DOHH2 (cell line): ENCODE results near the gene ESRRB.

Source experiments
- H3F3A ChIP-seq: fragments of 200-600 bp; sonication (generic), shearing (Covaris generic); 2 replicates; pipeline ENCODE4 v1.6.0; 2016; ENCODE audit warnings: antibody characterized with exemption, mild to moderate bottlenecking; ENCODE audit not compliant: control insufficient read depth, insufficient read depth
- H3K27ac ChIP-seq: fragments of 200-600 bp; sonication (generic); 2 replicates; pipeline ENCODE4 v1.5.1; 2014; ENCODE audit warnings: low read depth, mild to moderate bottlenecking, low read length, moderate library complexity
- H3K27me3 ChIP-seq: fragments of 200-600 bp; sonication (generic); 2 replicates; pipeline ENCODE4 v1.6.1; 2014; ENCODE audit warnings: mild to moderate bottlenecking, low read length, mixed read lengths; ENCODE audit not compliant: control insufficient read depth
- H3K36me3 ChIP-seq: fragments of 200-600 bp; sonication (generic); 2 replicates; pipeline ENCODE4 v1.6.1; 2014; ENCODE audit warnings: mild to moderate bottlenecking, low read length, moderate library complexity, mixed read lengths; ENCODE audit not compliant: control insufficient read depth
- H3K4me1 ChIP-seq: fragments of 200-600 bp; sonication (generic); 2 replicates; pipeline ENCODE4 v1.6.1; 2014; ENCODE audit warnings: mild to moderate bottlenecking, low read length, mixed read lengths; ENCODE audit not compliant: control insufficient read depth
- H3K4me2 ChIP-seq: fragments of 200-600 bp; sonication (generic); 2 replicates; pipeline ENCODE4 v1.6.0; 2014; ENCODE audit warnings: mild to moderate bottlenecking, low read length, moderate library complexity
- H3K4me3 ChIP-seq: fragments of 200-600 bp; sonication (generic); 2 replicates; pipeline ENCODE4 v1.5.1; 2014; ENCODE audit warnings: mild to moderate bottlenecking, low read length, mixed read lengths
- H3K79me2 ChIP-seq: fragments of 200-600 bp; sonication (generic); 2 replicates; pipeline ENCODE4 v1.6.1; 2014; ENCODE audit warnings: mild to moderate bottlenecking, low read length, mixed read lengths; ENCODE audit not compliant: control insufficient read depth
- H3K9me2 ChIP-seq: fragments of 200-600 bp; sonication (generic); replicated peaks from 2 replicates; pipeline ENCODE4 v1.6.1; 2014; ENCODE audit warnings: mild to moderate bottlenecking, low read length, mixed read lengths; ENCODE audit not compliant: control insufficient read depth
- H3K9me3 ChIP-seq: fragments of 200-600 bp; sonication (generic); 2 replicates; pipeline ENCODE4 v1.6.1; 2014; ENCODE audit warnings: antibody characterized with exemption, low read length, mixed read lengths; ENCODE audit not compliant: control insufficient read depth, insufficient read depth
- H4K20me1 ChIP-seq: fragments of 200-600 bp; sonication (generic); 2 replicates; pipeline ENCODE4 v1.6.0; 2014; ENCODE audit warnings: low read depth, mild to moderate bottlenecking, antibody characterized with exemption, low read length, moderate library complexity; ENCODE audit not compliant: control insufficient read depth, insufficient read depth
- EZH2phosphoT487 ChIP-seq: fragments of 200-600 bp; sonication (generic); IDR thresholded peaks from 2 replicates; pipeline ENCODE4 v1.6.1; 2017; ENCODE audit warnings: borderline replicate concordance, mild to moderate bottlenecking, antibody characterized with exemption, low read length, moderate library complexity, mixed read lengths
- TF ChIP-seq, protein P1 (sequence below): fragments of 200-600 bp; sonication (generic); IDR thresholded peaks from one replicate; pipeline ENCODE4 v1.5.1; 2014; ENCODE audit warnings: antibody characterized with exemption, mild to moderate bottlenecking, low read depth, low read length; ENCODE audit not compliant: poor library complexity, severe bottlenecking

The ESRRB gene

DNA sequence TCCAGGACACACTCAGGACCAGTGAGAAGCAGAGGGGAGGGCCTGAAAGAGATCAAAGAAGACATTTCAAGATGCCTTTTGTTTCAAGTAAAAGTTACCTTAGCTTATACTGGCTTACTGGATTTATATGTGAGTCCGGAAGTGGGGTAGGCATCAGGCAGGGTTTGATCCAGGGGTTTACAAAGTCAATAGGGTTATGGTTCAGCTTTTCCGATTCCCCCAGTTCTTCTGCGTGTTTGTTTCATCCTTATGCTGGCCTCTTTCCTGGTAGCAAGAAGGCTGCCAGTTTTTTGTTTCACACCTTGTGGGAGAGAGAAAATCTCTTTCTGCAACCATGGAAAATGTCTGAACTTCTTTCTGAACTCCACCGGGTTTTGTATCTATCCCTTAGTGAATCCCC, 126.3 kb downstream of the ESRRB start:
- Histone ChIP-seq H3K79me2 (no peaks in the 10 kb centered on the region), H3K9me3 (no peaks in the 10 kb centered on the region), H4K20me1 (no peaks in the 10 kb centered on the region), H3K4me2 (no peak overlapping the region), H3K27ac (no peak overlapping the region), H3F3A (no peaks in the 10 kb centered on the region), H3K36me3 (no peaks in the 10 kb centered on the region), H3K9me2 (no peaks in the 10 kb centered on the region), H3K27me3 (no peaks in the 10 kb centered on the region), H3K4me1 (no peaks in the 10 kb centered on the region), H3K4me3 (no peak overlapping the region)
- TF ChIP-seq, protein P1, sequence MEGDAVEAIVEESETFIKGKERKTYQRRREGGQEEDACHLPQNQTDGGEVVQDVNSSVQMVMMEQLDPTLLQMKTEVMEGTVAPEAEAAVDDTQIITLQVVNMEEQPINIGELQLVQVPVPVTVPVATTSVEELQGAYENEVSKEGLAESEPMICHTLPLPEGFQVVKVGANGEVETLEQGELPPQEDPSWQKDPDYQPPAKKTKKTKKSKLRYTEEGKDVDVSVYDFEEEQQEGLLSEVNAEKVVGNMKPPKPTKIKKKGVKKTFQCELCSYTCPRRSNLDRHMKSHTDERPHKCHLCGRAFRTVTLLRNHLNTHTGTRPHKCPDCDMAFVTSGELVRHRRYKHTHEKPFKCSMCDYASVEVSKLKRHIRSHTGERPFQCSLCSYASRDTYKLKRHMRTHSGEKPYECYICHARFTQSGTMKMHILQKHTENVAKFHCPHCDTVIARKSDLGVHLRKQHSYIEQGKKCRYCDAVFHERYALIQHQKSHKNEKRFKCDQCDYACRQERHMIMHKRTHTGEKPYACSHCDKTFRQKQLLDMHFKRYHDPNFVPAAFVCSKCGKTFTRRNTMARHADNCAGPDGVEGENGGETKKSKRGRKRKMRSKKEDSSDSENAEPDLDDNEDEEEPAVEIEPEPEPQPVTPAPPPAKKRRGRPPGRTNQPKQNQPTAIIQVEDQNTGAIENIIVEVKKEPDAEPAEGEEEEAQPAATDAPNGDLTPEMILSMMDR, result no peak
- no peak for TF ChIP-seq EZH2phosphoT487

DNA sequence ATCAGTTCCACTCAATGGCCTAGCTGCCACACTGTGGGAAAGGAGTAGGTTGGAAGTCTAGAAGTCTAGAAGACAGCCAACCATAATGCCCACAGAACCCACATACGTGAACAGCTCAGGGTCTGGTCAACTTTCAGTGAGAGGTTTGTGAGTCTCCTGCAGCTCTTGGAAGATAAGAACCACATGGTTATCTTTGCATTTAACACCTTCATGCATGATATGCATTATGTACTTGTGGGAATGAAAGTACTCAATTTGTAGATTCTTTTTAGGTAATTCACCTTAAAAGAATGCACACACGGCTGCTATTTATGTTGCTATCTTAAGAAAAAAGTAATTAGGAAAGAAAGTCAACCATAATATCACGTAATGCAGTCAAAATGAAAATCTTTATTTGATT, 126.7 kb downstream of the ESRRB start:
- TF ChIP-seq, protein P1, result no peak
- TF ChIP-seq EZH2phosphoT487, result no peak

DNA sequence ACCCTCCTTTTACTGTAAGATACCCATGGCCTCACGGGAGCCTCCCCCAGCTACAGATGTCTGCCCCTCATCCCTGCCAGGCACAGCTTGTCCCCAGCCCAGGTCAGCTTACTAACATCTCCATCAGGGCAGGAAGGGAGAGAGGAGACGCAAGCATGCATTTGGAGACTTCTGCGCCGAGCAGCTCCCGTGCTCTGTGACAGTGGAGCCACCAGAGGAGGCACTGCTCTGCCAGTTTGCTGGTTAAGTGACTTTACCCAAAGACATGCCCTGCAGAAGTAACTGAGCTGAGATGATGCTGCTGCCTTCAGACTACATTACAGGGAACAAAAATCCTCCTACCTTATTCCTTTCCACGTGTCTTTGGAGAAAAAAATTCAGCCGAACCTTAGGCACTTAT, 133.4 kb downstream of the ESRRB start:
- no peaks in the 10 kb centered on the region for H3K4me1 ChIP-seq
- H3K27me3 ChIP-seq, result peaks cover 9% of the 10 kb centered on the region; the same call in 1 of the 2 replicates
- no peaks in the 10 kb centered on the region for H3K9me3 ChIP-seq
- TF ChIP-seq EZH2phosphoT487, result no peak
- TF ChIP-seq, protein P1, result no peak
- H3K4me3 ChIP-seq, result no peak overlapping the region
- no peak overlapping the region for H3K4me2 ChIP-seq
- no peaks in the 10 kb centered on the region for H3K9me2 ChIP-seq
- H3K79me2 ChIP-seq, result no peaks in the 10 kb centered on the region
- no peak overlapping the region for H3K27ac ChIP-seq
- no peaks in the 10 kb centered on the region for H3F3A ChIP-seq
- H3K36me3 ChIP-seq, result no peaks in the 10 kb centered on the region
- no peaks in the 10 kb centered on the region for H4K20me1 ChIP-seq

More for the DNA sequence above, 126.7 kb downstream of the ESRRB start:
- Histone ChIP-seq H3F3A (no peaks in the 10 kb centered on the region), H3K4me2 (no peak overlapping the region), H3K27ac (no peak overlapping the region), H3K4me3 (no peak overlapping the region), H3K4me1 (no peaks in the 10 kb centered on the region), H3K9me3 (no peaks in the 10 kb centered on the region), H3K36me3 (no peaks in the 10 kb centered on the region), H3K9me2 (no peaks in the 10 kb centered on the region), H4K20me1 (no peaks in the 10 kb centered on the region), H3K27me3 (no peaks in the 10 kb centered on the region), H3K79me2 (no peaks in the 10 kb centered on the region)

DNA sequence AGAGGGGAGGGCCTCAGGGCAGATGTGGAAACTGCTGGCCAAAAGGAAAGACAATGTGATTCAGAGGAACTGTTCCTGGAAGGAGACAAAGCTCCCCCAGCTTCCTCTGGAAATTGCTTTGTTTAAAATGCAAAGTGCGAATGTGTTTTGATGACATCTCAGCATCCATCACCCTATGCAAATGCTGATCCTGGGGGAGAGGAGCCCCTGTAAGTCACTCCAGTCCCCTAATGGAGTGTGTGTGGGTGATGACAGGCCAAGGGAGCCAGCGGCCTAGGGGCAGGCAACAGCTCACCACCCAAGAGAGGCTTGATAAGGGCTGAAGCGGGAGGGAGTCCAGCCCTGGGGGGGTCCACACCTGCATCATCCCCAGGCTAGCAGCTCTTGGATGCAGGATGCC, 134.2 kb downstream of the ESRRB start:
- H3K79me2 ChIP-seq, result no peaks in the 10 kb centered on the region
- TF ChIP-seq, protein P1, result no peak
- TF ChIP-seq EZH2phosphoT487, result no peak
- H4K20me1 ChIP-seq, result no peaks in the 10 kb centered on the region
- no peaks in the 10 kb centered on the region for H3K4me1 ChIP-seq
- H3K27me3 ChIP-seq, result peaks cover 9% of the 10 kb centered on the region; the same call in 1 of the 2 replicates
- no peak overlapping the region for H3K4me2 ChIP-seq
- no peaks in the 10 kb centered on the region for H3F3A ChIP-seq
- H3K36me3 ChIP-seq, result no peaks in the 10 kb centered on the region
- H3K27ac ChIP-seq, result no peak overlapping the region
- no peak overlapping the region for H3K4me3 ChIP-seq
- no peaks in the 10 kb centered on the region for H3K9me2 ChIP-seq
- no peaks in the 10 kb centered on the region for H3K9me3 ChIP-seq
